Spinal cord (tissue), 10 donors: ENCODE results near the gene COX14. TPM values are rescaled to one million over a fixed set of nuclear protein-coding genes. Genes with fewer than 3 reads are reported as not detected.
"Not testable (repeated sequence)": the region's sequence is repeated elsewhere in the genome, so short reads cannot be mapped to it uniquely, and the experiment has no call there.

Experiments used
- DNase-seq, 6 donors: peaks; one replicate each; pipeline versions ENCODE4 v3.0.0 to v3.0.0-alpha.2; 2013 to 2015; ENCODE audit warnings: low spot score in 6 of 6, low read depth in 4 of 6
- H3K27ac ChIP-seq: one replicate; pipeline ENCODE4 v1.5.1; 2013; ENCODE audit warnings: low read depth, low read length, control low read depth
- H3K27me3 ChIP-seq: one replicate; pipeline ENCODE4 v1.6.1; 2013; ENCODE audit warnings: low read length; ENCODE audit not compliant: control insufficient read depth, insufficient read depth
- H3K36me3 ChIP-seq: one replicate; pipeline ENCODE4 v1.6.1; 2013; ENCODE audit warnings: low read length; ENCODE audit not compliant: control insufficient read depth, insufficient read depth
- H3K4me1 ChIP-seq: one replicate; pipeline ENCODE4 v1.6.1; 2013; ENCODE audit warnings: low read length; ENCODE audit not compliant: control insufficient read depth, insufficient read depth
- H3K4me3 ChIP-seq: one replicate; pipeline ENCODE4 v1.5.1; 2013; ENCODE audit warnings: low read depth, low read length, control low read depth
- H3K9me3 ChIP-seq: one replicate; pipeline ENCODE4 v1.6.1; 2013; ENCODE audit warnings: low read length; ENCODE audit not compliant: control insufficient read depth, insufficient read depth
- WGBS: methylation state at CpG from one replicate; pipeline ENCODE4 v1.1.5; 2013; ENCODE audit warnings: missing lambda C conversion rate; ENCODE audit not compliant: insufficient coverage; 5-methylcytosine and 5-hydroxymethylcytosine counted together
- polyA plus RNA-seq, 2 donors: library from polyadenylated mRNA; unstranded; fragments of 120-200 nt; gene quantifications; one replicate each; pipeline ENCODE4 v1.2.1, GENCODE V29; 2013; ENCODE audit not compliant: insufficient read length in 2 of 2
- total RNA-seq, 2 donors: library from RNA; depleted of rRNA in 1 of 2; stranded (reverse); fragments of 120-200 nt in 1 of 2; fragments of >200 nt in 1 of 2; gene quantifications; one replicate each; pipeline versions ENCODE4 v1.2.3 to v1.2.4, GENCODE V29; 2013 to 2014
- donor health status: healthy.

COX14 gene
- total and polyA plus RNA-seq, 4 donors, result 23.8 to 74.8 (median 48.7) TPM

GRCh38 chr12:50083301-50083700 lies 28.7 kb upstream of the COX14 start:
- Histone ChIP-seq H3K4me1 (peaks cover 11% of the 10 kb centered on the region), H3K27ac (no peak overlapping the region), H3K27me3 (no peaks in the 10 kb centered on the region), H3K36me3 (peaks cover 66% of the 10 kb centered on the region), H3K4me3 (no peak overlapping the region), H3K9me3 (no peaks in the 10 kb centered on the region)
- WGBS, result no CpG with 5 or more reads among the region's 1 CpG
- DNase-seq, result no peak

- H3K9me3 ChIP-seq, H3K27me3 ChIP-seq, DNase-seq: not testable (repeated sequence)
- peaks cover 62% of the 10 kb centered on the region for H3K36me3 ChIP-seq
- peak overlapping the region; percentile 92 for H3K27ac ChIP-seq
- H3K4me1 ChIP-seq, result peaks cover 11% of the 10 kb centered on the region
- H3K4me3 ChIP-seq, result peak overlapping the region; percentile 84
- 14% methylated on average over 1 of the region's 7 CpGs for WGBS
These were observed 27.6 kb upstream of the COX14 start for GRCh38 chr12:50084409-50084774.

- H3K9me3 ChIP-seq, result no peaks in the 10 kb centered on the region
- H3K27ac ChIP-seq, result peak within 1 kb of the TSS; percentile 92
- H3K4me1 ChIP-seq, result peaks cover 11% of the 10 kb centered on the region
- peak within 1 kb of the TSS; percentile 84 for H3K4me3 ChIP-seq
- peak; percentile 77 to 99 (median 90) for DNase-seq
- under 1% methylated on average over 67 of the region's 69 CpGs for WGBS
- H3K27me3 ChIP-seq, result no peaks in the 10 kb centered on the region
- peaks cover 60% of the 10 kb centered on the region for H3K36me3 ChIP-seq
These were observed 27.0 kb upstream of the COX14 start, which contains the start of gene SMARCD1 for GRCh38 chr12:50084775-50085614. Gene SMARCD1 (plus strand): TSS chr12:50085342. CDS start chr12:50085370, 28 bp downstream.

GRCh38 chr12:50085615-50086072 lies 26.4 kb upstream of the COX14 start:
- no peaks in the 10 kb centered on the region for H3K27me3 ChIP-seq
- no peak for DNase-seq
- H3K4me1 ChIP-seq, result peaks cover 11% of the 10 kb centered on the region
- no peaks in the 10 kb centered on the region for H3K9me3 ChIP-seq
- peaks cover 60% of the 10 kb centered on the region for H3K36me3 ChIP-seq
- 7% methylated on average over 6 of the region's 8 CpGs for WGBS
- H3K27ac ChIP-seq, result peak overlapping the region; percentile 92
- peak overlapping the region; percentile 84 for H3K4me3 ChIP-seq

- H3K4me3 ChIP-seq, result peak overlapping the region; percentile 84
- no peak for DNase-seq
- H3K27me3 ChIP-seq, result no peaks in the 10 kb centered on the region
- 79% methylated on average over 5 of the region's 5 CpGs for WGBS
- H3K36me3 ChIP-seq, result peaks cover 60% of the 10 kb centered on the region
- no peaks in the 10 kb centered on the region for H3K9me3 ChIP-seq
- peaks cover 11% of the 10 kb centered on the region for H3K4me1 ChIP-seq
- no peak overlapping the region for H3K27ac ChIP-seq
These were observed 25.9 kb upstream of the COX14 start for GRCh38 chr12:50086148-50086547.

GRCh38 chr12:50087151-50087550 lies 24.9 kb upstream of the COX14 start:
- Histone ChIP-seq H3K9me3 (no peaks in the 10 kb centered on the region), H3K4me1 (peaks cover 11% of the 10 kb centered on the region), H3K36me3 (peaks cover 60% of the 10 kb centered on the region), H3K27me3 (no peaks in the 10 kb centered on the region), H3K27ac (no peak overlapping the region), H3K4me3 (no peak overlapping the region)
- DNase-seq, result no peak
- 96% methylated on average over 9 of the region's 9 CpGs for WGBS

GRCh38 chr12:50087995-50088394 lies 24.0 kb upstream of the COX14 start:
- Histone ChIP-seq H3K9me3 (no peaks in the 10 kb centered on the region), H3K36me3 (peaks cover 59% of the 10 kb centered on the region), H3K4me3 (no peak overlapping the region), H3K27ac (no peak overlapping the region), H3K27me3 (no peaks in the 10 kb centered on the region), H3K4me1 (peaks cover 11% of the 10 kb centered on the region)
- no CpG with 5 or more reads among the region's 3 CpGs for WGBS
- DNase-seq, result no peak

- Histone ChIP-seq H3K27ac (no peak overlapping the region), H3K36me3 (peaks cover 64% of the 10 kb centered on the region), H3K9me3 (no peaks in the 10 kb centered on the region), H3K4me1 (peaks cover 11% of the 10 kb centered on the region), H3K4me3 (no peak overlapping the region), H3K27me3 (no peaks in the 10 kb centered on the region)
- DNase-seq, result peak in 2 of 6 donors; percentile 50 to 81
- 30% methylated on average over 2 of the region's 3 CpGs for WGBS
These were observed 23.3 kb upstream of the COX14 start for GRCh38 chr12:50088577-50089335.

- peaks cover 70% of the 10 kb centered on the region for H3K36me3 ChIP-seq
- H3K9me3 ChIP-seq, result no peaks in the 10 kb centered on the region
- peaks cover 5% of the 10 kb centered on the region for H3K4me1 ChIP-seq
- no peak overlapping the region for H3K4me3 ChIP-seq
- no peak overlapping the region for H3K27ac ChIP-seq
- DNase-seq, result no peak
- no CpG with 5 or more reads among the region's 7 CpGs for WGBS
- no peaks in the 10 kb centered on the region for H3K27me3 ChIP-seq
These were observed 22.3 kb upstream of the COX14 start for GRCh38 chr12:50089730-50090129.
